Measurements from ENCODE around the gene GDI2.
"Not testable (repeated sequence)": the region's sequence is repeated elsewhere in the genome, so short reads cannot be mapped to it uniquely, and the experiment has no call there.

The GDI2 gene

DNA sequence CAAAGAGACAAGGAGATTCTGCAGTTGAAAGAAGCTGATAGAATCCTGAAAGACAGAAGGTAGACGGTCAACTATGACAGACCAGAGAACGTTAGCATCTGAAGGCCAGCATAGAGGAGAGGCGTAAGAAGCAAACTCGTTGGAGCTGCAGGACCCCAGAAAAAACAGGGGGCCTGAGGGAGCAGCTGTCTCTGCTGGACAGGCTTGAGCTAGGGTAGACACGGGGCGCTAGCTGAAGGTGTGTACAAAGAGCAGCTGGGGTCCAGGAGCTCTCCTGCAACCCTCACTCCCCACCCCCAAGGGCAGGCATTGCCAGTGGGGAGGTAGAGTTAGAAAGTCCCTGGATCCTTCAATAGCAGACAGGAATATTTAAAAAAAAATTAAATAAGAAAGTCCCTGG is 14.6 kb upstream of the GDI2 start:
- no peak for DNase-seq

DNA sequence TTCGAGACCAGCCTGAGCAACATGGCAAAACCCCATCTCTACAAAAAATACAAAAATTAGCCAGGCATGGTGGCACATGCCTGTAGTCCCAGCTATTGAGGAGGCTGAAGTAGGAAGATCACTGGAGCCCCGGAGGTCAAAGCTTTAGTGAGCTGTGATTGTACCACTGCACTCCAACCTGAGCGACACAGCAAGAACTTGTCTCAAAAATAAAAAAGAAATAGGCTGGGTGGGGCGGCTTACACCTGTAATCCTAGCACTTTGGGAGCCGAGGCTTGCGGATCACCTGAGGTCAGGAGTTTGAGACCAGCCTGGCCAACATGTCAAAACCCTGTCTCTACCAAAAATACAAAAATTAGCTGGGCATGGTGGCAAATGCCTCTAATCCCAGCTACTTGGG is 13.3 kb upstream of the GDI2 start:
- DNase-seq = not testable (repeated sequence)

DNA sequence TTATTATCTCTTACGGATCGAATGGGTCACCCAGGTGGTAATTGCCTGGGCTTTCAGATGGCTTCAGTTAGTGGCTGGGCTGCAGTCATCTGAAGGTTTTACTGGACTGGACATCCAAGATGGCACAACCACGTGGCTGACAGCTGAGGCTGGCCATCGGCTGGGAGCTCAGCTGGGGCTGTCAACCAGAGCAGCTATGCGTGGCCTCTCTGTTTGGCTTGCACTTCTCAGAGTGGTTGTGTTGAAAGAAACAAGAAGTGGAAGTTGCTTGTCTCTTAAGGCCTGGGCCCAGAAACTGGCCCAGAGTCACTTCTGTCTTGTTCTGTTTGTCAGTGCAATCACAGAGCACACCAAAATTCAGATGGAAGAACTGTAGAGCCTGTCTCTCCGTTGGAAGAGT is 5.7 kb upstream of the GDI2 start:
- no peak for DNase-seq

DNA sequence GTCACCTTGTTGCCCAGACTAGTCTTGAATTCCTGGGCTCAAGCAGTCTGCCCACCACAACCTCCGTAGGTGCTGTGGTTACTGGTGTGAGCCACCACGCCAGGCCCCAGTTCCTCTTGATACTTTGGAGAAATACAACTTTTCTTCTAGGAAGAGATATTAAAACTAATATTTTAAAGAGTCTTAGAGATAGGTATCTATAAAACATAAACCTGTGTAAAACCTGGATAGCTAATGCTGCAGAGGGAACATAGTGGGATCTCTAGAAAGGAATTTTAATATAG is 4.8 kb upstream of the GDI2 start:
- DNase-seq = no peak

DNA sequence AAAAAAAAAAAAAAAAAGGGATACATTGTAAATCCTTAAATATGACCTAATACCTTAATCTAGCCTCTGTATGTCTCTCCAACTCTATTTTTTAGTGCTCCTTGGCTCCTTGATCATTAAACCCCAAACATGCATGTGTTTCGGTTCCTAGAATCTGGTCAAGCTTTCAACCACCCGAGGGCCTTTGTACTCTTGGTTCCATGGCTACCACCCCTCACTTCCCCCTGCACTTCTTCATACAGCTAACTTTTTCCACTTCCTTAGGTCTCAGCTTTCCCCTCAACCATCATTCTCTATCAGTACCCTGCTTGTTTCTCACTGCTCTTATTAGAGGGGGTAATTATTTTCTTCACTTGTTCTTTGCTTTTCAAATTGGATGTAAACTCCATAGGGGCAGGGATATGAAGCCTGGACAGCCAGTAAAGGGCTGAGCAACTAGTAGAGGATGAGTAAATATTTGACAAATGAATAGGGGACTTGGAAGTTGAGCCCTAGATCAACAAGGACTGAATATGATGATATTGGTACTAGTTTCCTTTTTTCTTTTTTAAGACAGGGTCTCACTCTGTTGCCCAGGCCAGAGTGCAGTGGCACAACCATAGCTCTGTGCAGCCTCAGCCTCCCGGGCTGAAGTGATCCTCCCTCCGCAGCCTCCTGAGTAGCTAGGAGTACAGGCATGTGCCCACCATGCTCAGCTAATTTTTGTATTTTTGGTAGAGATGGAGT is 4.3 kb upstream of the GDI2 start:
- no peak for DNase-seq

DNA sequence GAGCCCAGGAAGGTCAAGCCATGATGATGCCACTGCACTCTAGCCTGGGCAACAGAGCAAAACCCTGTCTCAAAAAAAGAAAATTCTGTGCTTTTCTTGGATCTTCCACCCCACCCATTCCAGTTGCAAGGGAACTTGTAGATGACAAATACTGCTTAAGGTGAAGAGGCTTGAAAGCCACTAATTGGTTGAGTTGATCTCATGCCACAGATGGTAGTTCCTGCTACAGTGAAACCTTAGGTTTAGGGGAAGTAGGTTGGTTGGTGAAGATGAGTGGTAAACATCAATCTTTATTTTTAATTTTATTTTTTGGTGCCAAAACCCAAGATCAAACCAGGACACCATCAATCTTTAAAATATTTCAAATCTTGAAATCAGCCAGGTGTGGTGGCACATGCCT is 2.9 kb upstream of the GDI2 start:
- DNase-seq = no peak

DNA sequence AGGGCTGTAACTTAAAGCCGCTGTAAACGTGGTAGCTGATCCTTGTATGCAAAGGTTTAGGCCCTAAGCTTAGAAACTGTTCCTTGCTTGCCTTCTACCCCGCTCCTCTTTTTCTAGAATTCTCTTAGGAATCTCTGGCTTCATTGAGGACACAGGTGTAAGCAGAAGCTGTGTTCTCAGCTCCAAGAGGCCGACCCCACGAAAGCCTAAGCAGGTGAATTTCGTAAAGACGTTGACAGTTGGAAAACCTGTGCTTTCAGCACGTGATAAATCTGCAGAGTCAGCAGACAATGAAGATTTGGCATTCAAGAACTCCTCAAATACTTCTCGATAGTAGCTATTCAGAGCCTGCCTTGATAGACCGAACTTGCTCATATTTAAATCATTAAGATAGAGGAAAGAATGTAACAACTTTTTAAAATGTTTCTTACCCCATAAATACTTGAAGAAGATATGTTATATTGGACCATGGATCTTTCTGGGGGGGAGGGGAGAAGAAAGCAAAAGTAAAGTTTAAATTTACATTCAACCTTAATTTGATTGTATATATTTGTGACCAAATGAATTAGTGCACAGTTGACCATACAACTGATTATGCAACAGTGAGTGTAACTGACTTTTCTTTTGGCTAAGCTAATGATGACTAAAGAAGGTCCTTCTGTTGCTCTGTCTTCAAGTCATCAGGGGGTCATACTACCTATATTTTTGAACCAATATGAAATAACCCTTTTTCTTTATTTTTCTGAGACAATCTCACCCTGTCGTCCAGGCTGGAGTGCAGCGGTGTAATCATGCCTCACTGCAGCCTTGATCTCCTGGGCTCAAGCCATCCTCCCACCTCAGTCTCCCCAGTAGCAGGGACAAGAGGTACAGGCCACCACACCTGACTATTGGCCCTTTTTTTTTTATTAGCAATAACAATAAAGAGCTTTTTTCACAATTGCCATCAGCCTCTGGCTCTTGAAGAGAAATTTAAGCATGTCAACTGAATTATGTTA is 1.2 kb upstream of the GDI2 start:
- DNase-seq = no peak

DNA sequence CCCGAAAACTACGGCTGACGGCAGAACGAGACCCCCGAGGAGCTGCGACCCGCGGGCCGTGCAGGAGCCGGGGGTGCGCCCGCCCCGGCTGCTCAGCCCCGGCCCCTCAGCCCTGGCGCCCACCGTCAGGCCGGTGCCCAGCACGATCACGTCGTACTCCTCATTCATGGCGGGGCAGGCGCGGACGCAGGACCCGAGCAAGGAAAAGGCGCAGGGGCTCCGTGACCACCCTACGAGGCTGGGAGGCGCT is 218 bp downstream of the GDI2 start:
- DNase-seq = no peak

DNA sequence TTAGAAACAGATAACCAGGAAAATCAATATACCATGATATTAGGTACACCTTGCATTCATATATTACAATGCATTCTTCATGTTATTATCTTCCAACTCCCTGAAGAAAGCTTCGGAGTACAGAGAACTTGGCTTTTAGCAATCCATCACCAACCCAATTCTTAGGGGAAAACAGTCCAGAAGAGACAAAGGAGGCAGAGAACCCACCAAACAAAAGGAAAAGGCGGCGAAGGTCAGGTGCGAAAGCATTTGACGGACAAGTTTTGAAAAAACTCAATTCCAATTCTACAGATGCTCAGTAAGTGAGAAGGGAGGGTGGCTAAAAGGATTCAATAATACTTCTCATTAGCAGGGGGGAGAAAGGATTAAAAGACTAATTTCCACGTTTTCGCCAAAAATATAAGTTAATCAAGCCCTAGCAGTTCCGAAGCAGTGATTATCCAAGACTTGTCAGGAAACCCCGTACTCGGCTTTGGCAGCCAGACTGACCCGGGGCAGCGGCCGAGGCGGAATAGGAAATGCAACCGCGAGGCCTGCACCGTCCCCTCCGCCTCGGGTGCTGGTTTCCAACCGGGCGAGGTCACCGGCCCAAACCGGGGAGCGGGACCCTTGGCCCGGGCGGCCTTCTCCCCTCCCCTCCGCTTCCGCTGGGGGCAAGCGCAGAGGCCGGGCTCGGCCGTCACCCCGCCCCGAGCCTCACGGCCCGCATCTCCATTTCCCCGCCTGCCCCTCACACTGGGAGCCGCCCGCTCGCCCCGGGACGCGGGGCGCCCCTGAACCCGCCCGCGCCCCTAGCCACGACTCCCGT is 747 bp downstream of the GDI2 start:
- DNase-seq = no peak

DNA sequence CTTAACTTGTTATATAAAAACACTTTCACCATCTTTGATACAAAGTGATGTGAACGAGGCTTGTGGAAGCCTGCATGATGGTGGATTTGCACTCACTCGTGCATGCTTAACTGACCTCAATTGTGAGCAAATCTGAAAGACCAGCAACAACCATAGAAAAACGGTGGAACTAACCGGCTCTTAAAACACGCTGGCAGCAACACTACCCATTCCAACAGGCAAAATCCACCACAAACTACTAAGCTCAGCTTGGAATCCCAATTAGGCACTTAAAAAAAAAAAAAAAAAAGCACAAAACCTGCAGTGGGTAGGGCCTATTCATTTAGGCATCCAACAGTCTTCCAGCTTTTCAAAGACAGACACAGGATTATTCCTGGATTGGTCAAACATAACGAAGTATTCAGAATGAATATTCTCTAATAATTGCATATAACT is 1.8 kb downstream of the GDI2 start:
- DNase-seq = no peak

DNA sequence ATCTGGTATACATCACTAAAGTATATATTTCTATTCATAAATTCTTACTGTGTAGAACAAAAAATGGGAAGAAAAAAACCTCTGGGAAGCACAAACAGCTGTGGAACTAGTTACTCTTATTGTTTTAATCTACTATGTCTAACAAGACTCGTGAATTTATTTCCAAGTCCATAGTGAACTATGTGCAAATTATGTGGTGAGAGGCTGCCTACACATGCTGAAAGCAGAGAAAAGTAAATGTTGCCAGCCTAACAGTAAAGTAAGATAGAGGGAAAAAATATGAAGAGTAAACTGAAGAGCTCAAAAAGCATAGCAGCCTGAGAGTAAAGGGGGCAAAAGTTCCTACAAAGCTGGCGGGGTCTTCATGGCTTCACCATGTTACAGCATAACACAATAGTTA is 3.0 kb downstream of the GDI2 start:
- DNase-seq = no peak

DNA sequence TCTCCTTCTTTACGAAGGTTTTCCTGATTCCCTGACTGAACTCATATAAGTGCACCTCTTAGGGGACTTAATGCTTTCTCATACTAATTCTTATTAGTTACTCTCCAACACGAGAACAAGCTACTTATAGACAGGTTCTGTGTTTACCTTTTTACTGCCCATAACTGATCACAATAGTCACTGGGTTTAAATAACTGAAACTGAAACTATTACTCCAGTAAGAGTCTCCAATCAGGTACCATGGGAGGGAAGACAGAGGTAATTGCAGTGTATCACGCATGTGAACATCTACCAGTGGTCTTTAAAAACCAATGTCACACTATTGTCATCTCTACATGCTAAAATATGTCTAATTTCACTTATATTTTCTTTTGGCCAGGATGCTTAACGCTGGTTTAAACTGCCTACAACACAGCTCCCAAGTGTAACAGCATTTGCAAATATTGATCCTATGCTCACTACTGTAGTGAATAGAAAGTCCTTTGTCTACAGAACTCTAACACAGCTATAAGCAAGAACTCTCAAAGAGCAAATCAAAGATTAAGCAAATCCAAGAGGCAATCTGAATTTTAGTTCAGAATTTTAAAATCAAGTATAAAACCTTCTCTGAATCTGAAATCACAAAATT is 3.6 kb downstream of the GDI2 start:
- DNase-seq = no peak

DNA sequence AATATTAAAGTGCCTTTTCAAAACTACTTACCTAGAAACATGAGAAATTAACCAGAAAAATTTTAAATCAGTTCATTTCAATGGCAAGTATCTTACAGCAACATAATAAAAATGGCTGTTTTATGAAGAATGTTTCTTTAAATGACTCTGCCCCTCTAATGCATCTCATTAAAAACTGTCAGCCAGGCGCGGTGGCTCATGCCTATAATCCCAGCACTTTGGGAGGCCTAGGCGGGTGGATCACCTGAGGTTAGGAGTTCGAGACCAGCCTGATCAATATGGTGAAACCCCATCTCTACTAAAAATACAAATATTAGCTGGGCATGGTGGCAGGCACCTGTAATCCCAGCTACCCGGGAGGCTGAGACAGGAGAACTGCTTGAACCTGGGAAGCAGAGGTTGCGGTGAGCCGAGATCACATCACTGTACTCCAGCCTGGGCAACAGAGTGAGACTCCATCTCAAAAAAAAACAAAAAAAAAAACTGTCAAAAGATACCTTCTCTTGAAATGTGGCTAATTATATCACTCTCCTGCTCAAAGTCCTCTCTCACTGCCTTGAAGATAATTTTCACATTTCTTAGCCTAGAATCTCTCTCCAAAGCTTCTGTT is 4.3 kb downstream of the GDI2 start:
- DNase-seq = not testable (repeated sequence)

DNA sequence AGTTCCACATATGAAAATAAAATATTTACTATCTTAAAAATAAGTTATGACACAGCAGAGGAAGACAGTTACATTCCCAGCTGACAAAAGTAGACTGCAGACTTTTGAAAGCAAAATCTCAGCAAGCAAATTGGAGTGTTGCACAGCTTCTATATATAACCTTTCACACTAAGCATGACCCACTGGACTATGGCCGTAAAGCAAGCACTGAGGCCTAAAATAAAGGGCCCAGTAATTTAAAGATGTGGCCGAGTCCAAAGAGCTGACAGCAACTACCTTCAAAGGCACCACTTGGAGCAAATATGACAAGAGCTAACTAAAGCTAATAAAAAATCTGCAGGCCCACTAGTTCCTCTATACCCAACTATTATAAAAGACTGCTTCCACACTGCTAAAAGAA is 6.5 kb downstream of the GDI2 start:
- DNase-seq = no peak

DNA sequence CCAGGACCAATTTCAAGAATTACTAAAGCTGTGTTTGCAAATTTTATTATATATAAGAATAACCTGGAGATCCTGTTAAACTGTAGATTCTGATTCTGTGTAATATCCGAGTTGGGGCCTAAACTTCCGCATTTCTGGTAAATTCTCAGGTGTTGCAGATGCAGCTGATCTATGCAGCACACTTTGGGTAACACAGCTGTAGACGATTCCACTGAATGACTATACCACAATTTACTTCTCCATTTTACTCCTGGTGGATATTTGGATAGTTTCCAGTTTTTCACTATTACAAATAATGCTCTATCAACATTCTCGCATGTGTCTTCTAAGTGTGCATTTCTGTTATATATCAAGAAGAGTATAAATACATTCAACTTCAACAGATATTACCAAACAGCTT is 7.5 kb downstream of the GDI2 start:
- no peak for DNase-seq

DNA sequence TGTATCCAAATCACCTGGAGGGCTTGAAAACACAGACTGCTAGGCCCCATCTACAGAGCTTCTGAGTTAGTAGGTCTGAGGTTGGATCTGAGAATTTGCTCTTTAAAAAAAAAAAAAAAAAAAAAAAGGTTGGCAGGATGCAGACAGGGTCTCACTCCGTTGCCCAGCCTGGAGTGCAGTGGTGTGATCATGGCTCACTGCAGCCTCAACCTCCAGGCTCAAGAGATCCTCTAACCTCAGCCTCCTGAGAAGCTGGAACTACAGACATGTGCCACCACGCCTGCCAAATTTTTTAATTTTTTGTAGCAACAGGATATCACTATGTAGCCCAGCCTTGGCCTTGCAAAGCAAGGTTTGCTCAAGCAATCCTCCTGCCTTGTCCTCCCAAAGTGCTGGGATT is 8.0 kb downstream of the GDI2 start:
- DNase-seq = no peak

DNA sequence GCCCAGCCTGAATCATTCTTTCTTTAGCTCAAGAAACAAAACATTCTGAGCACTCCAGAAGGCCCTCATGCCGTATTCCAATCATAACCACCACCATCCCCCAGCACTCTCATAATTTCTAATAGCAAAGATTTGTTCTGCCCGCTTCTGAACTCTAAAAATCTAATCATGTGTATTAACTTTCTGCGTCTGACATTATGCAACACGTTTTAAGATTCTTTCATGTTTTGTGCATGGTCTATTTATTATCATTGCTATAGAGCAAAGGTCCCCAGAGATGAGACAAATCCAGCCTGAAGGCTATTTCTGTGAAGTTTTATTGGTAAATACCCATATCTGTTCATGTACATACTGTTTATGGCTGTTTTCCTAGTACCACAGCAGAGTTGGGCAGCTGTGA is 8.8 kb downstream of the GDI2 start:
- no peak for DNase-seq

DNA sequence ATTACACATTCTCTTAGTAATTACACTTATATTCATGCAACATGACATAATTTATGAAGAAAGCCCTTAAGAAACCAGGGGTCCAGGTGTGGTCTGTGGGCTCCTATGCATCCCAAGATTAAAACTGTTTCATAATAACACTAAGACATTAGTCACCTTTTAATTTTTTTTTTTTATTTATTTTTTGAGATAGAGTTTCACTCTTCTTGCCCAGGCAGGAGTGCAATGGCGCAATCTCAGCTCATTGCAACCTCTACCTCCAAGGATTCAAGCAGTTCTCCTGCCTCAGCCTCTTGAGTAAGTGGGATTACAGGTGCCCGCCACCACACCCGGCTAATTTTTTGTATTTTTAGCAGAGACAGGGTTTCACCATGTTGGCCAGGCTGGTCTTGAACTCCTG is 12.5 kb downstream of the GDI2 start:
- DNase-seq = no peak

DNA sequence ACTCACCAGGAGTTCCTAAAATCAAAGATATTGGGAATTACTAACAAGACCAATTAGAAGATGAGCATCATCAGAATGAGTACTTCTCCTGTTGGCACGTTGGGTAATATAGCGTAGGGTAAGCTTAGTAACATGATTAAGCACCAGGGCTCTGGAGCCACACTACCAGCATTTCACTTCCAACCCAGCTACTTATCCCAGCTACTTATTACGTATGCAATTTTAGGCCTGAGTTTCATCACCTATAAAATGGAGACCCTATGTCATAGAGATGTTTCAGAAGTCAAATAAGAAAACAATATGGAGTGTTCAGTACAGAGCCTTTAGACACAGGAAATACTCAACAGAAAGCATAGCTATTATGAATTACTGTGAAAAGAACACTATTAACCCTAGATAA is 19.0 kb downstream of the GDI2 start:
- no peak for DNase-seq

DNA sequence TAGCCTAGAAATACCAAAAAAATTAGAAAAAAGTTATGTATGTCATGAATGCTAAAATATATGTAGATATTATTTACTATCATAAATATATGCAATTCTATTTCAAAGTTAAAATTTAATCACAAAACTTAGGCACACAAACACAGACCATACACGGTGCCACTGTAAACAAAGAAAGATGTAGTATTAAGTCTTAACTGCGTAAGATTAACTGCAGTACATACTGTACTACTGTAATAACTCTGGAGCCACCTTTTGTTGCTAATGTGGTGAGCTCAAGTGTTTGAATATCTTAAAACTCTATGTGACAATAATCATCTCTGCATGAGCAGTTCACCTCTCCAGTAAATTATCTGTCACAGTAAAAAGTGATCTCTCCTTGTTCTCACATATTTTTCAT is 23.6 kb downstream of the GDI2 start:
- no peak for DNase-seq

DNA sequence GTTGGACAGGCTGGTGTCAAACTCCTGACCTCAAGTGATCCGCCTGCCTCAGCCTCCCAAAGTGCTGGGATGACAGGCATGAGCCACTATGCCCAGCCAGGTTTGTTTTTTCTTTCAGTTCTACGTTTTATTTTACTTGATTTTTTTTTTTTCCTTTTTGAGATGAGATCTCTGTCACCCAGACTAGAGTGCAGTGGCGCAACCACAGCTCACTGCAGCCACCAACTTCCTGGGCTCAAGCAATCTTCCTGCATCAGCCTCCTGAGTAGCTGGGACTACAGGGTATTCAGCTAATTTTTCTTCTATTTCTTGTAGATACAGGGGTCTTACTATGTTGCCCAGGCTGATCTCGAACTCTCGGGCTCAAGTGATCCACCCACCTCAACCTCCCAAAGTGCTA is 24.3 kb downstream of the GDI2 start:
- no peak for DNase-seq

DNA sequence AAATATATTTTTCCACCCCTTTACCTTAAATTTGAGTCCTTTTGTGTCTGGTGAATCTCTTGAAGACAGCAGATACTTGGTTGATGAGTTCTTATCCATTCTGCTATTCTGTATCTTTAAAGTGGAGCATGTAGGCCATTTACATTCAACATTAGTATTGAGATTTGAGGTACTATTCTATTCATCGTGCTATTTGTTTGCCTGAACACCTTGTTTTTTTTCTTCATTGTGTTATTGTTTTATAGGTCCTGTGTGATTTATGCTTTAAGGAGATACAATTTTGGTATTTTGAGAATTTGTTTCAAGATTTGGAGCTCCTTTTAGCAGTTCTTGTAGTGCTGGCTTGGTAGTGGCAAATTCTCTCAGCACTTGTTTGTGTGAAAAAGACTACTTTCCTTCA is 29.9 kb downstream of the GDI2 start:
- no peak for DNase-seq

DNA sequence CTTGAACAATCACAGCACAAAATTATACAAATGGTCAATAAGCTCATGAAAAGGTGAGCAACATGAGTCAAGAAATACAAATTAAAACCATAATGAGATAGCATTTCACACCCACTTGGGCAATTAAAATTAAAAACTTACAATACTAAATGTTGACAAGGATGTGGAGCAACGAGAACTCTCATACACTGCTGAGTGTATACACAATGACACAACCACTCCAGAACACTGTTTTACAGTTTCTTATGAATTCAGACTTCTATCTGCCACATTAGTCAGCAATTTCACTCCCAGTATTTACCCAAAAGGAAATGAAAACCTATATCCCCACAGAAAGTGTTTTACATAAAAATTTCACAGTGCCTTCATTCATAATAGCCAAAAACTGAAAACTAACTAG is 31.1 kb downstream of the GDI2 start:
- DNase-seq = no peak

Data from activated CD8-positive, alpha-beta memory T cell treated with anti-CD3 and anti-CD28 coated beads, Interleukin-2, amount 50 U/mL, for 4 hours (primary cell).